HG03108 (cell line): ENCODE data around the gene OR52M1.

Experiments
- ATAC-seq: cut with Tn5 transposase; IDR thresholded peaks from one replicate; pipeline ENCODE4 v1.9.1; 2021; ENCODE audit warnings: moderate library complexity; ENCODE audit not compliant: unreplicated experiment

The OR52M1 gene

DNA sequence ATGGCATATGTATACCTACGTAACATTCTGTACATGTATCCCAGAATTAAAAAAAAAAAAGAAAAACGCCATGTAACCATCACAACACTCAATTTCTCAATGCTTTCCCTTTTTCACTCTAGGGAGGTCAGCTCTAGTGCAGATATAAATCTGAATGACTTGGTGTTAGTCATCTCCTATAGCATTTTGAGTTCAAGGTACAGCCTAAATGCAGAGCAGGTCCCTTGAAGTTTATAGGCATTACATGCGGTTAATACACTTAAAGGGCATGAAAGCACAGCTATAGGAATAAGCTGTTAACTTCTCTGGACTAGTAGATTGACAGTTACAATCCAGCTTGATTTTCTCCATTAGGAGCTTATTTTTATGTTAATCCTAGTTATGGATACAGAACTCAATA, 20.4 kb downstream of the OR52M1 start:
- no peak for ATAC-seq

GRCh38 chr11:4569075-4569474, 24.1 kb downstream of the OR52M1 start:
- no peak for ATAC-seq

DNA sequence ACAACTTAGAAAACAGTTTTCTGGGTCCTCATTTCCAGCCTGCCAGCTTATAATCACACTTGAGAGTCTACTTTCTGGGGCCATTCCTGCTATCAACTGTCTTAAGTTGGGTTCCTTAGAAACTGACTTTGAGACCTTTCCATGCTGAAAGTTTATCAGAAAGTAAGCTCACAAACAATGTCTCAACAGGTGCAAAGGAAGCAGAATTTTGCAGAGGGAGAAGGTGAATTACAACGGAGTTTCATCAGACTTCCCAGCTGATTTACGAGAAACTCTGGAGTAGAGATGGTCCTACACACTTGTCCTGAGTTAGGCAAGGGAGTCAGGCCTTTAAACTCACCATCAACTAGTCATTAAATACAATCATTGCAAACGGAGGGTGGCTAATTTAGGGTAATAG, 31.9 kb downstream of the OR52M1 start:
- no peak for ATAC-seq

GRCh38 chr11:4577761-4578160, 32.8 kb downstream of the OR52M1 start:
- no peak for ATAC-seq

DNA sequence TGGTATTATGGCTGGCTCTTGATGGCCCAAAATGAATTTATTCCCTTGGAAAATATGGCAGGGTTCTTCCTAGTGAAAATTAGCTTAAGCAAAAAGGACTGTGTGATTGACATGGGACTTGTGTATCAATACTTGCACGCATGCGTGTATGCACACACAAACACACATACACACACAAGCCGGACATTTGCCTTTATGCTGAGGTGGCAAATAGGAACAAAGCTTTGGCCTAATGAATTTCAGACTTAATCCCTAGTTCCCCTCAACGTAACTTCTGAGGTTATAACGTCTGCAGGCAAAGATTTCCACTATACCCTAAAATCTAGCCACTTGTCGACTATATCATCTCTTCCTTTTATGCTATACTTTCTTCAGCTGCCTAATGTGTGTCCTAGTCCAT, 33.6 kb downstream of the OR52M1 start:
- no peak for ATAC-seq

GRCh38 chr11:4580124-4580523, 35.1 kb downstream of the OR52M1 start:
- no peak for ATAC-seq

- ATAC-seq, result no peak
These were observed 36.5 kb downstream of the OR52M1 start, which contains the start of gene OR52I2 for GRCh38 chr11:4581443-4581842. OR52I2 (plus strand) TSS chr11:4581743.

- no peak for ATAC-seq
These were observed 44.0 kb downstream of the OR52M1 start for GRCh38 chr11:4589017-4589416.

DNA sequence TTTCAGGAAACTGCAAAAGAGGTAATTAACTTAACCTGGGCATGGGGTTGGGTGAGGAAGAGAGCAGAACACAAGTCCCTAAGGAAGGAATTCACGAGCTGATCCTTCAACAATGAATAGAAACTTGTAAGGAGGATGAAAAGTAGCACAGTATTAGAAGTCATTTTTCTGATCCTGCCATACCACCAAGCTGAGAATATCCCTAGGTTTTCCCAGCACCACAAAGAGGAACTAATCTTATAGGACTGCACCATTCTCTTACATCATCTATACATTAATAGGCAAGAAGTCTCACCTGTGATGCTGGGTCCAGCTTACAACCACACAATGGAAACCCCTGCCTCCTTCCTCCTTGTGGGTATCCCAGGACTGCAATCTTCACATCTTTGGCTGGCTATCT, 48.7 kb downstream of the OR52M1 start, which contains the start of gene OR52I1:
OR52I1 (plus strand) TSS at position 301 of the 400 bp plus-strand sequence; CDS start at position 301, 0 bp downstream.
- no peak for ATAC-seq
